ENCODE results near the gene PACSIN1. TPM values are rescaled to one million over a fixed set of nuclear protein-coding genes. Genes with fewer than 3 reads are reported as not detected.

The PACSIN1 gene
- polyA plus RNA-seq, 2 donors: 0.01 to 0.04 TPM

GRCh38 chr6:34562350-34562749 lies 96.5 kb downstream of the PACSIN1 start:
- no peak overlapping the region for H3K4me3 ChIP-seq (ENCODE audit: low read depth in 1 of 2, low read length in 2 of 2)
- 88 to 90% methylated on average over 10 of the region's 10 CpGs for WGBS, 2 donors
- H3K27me3 ChIP-seq (ENCODE audit: control insufficient read depth in 1 of 2, insufficient read depth in 2 of 2, low read length in 2 of 2): no peaks in the 10 kb centered on the region
- H3K9me3 ChIP-seq (ENCODE audit: control insufficient read depth in 2 of 2, insufficient read depth in 1 of 2, low read depth in 1 of 2, low read length in 1 of 2): no peaks in the 10 kb centered on the region
- no peaks in the 10 kb centered on the region for H3K4me1 ChIP-seq (ENCODE audit: control insufficient read depth in 2 of 2, insufficient read depth in 2 of 2, low read length in 1 of 2)
- H3K27ac ChIP-seq (ENCODE audit: low read depth in 2 of 2, low read length in 1 of 2): no peak overlapping the region
- H3K36me3 ChIP-seq (ENCODE audit: control insufficient read depth in 2 of 2, insufficient read depth in 2 of 2, low read length in 1 of 2): no peaks in the 10 kb centered on the region

- Histone ChIP-seq H3K27ac (ENCODE audit: low read depth in 2 of 2, low read length in 1 of 2) (no peak overlapping the region), H3K9me3 (ENCODE audit: control insufficient read depth in 2 of 2, insufficient read depth in 1 of 2, low read depth in 1 of 2, low read length in 1 of 2) (no peaks in the 10 kb centered on the region), H3K36me3 (ENCODE audit: control insufficient read depth in 2 of 2, insufficient read depth in 2 of 2, low read length in 1 of 2) (no peaks in the 10 kb centered on the region), H3K4me1 (ENCODE audit: control insufficient read depth in 2 of 2, insufficient read depth in 2 of 2, low read length in 1 of 2) (no peaks in the 10 kb centered on the region), H3K27me3 (ENCODE audit: control insufficient read depth in 1 of 2, insufficient read depth in 2 of 2, low read length in 2 of 2) (no peaks in the 10 kb centered on the region), H3K4me3 (ENCODE audit: low read depth in 1 of 2, low read length in 2 of 2) (no peak overlapping the region)
- WGBS, 2 donors: 72 to 77% methylated on average over 14 to 15 of the region's 15 CpGs
Measured at GRCh38 chr6:34562861-34563512, 97.1 kb downstream of the PACSIN1 start.

DNA sequence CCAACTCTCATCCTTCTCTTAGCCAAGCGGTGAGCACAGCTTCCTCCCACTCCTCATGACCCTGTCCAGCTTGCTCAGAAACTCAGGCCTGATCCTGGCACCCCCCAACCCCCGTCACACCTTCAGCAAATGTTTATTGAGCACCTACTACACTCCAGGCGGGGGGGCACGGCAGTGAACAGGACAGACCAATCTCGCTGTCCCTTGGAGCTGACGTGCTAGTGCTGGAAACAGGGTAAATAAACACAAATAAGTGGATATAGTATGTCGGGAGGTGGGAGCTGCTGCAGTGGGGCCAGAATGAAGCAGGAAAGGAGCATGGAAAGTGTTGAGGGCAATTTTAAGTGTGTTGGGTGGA lies 97.6 kb downstream of the PACSIN1 start:
- Histone ChIP-seq H3K36me3 (ENCODE audit: control insufficient read depth in 2 of 2, insufficient read depth in 2 of 2, low read length in 1 of 2) (no peaks in the 10 kb centered on the region), H3K9me3 (ENCODE audit: control insufficient read depth in 2 of 2, insufficient read depth in 1 of 2, low read depth in 1 of 2, low read length in 1 of 2) (no peaks in the 10 kb centered on the region), H3K4me3 (ENCODE audit: low read depth in 1 of 2, low read length in 2 of 2) (no peak overlapping the region), H3K27ac (ENCODE audit: low read depth in 2 of 2, low read length in 1 of 2) (no peak overlapping the region), H3K4me1 (ENCODE audit: control insufficient read depth in 2 of 2, insufficient read depth in 2 of 2, low read length in 1 of 2) (no peaks in the 10 kb centered on the region), H3K27me3 (ENCODE audit: control insufficient read depth in 1 of 2, insufficient read depth in 2 of 2, low read length in 2 of 2) (no peaks in the 10 kb centered on the region)
- 69 to 70% methylated on average over 7 of the region's 7 CpGs for WGBS, 2 donors

GRCh38 chr6:34564181-34564580 lies 98.3 kb downstream of the PACSIN1 start:
- Histone ChIP-seq H3K4me3 (ENCODE audit: low read depth in 1 of 2, low read length in 2 of 2) (no peak overlapping the region), H3K4me1 (ENCODE audit: control insufficient read depth in 2 of 2, insufficient read depth in 2 of 2, low read length in 1 of 2) (no peaks in the 10 kb centered on the region), H3K27ac (ENCODE audit: low read depth in 2 of 2, low read length in 1 of 2) (no peak overlapping the region), H3K36me3 (ENCODE audit: control insufficient read depth in 2 of 2, insufficient read depth in 2 of 2, low read length in 1 of 2) (no peaks in the 10 kb centered on the region), H3K27me3 (ENCODE audit: control insufficient read depth in 1 of 2, insufficient read depth in 2 of 2, low read length in 2 of 2) (no peaks in the 10 kb centered on the region), H3K9me3 (ENCODE audit: control insufficient read depth in 2 of 2, insufficient read depth in 1 of 2, low read depth in 1 of 2, low read length in 1 of 2) (no peaks in the 10 kb centered on the region)
- WGBS, 2 donors: 93 to 95% methylated on average over 5 of the region's 5 CpGs

GRCh38 chr6:34565722-34566137 lies 99.9 kb downstream of the PACSIN1 start:
- no peak overlapping the region for H3K4me3 ChIP-seq (ENCODE audit: low read depth in 1 of 2, low read length in 2 of 2)
- no peaks in the 10 kb centered on the region for H3K36me3 ChIP-seq (ENCODE audit: control insufficient read depth in 2 of 2, insufficient read depth in 2 of 2, low read length in 1 of 2)
- H3K4me1 ChIP-seq (ENCODE audit: control insufficient read depth in 2 of 2, insufficient read depth in 2 of 2, low read length in 1 of 2): no peaks in the 10 kb centered on the region
- H3K9me3 ChIP-seq (ENCODE audit: control insufficient read depth in 2 of 2, insufficient read depth in 1 of 2, low read depth in 1 of 2, low read length in 1 of 2): no peaks in the 10 kb centered on the region
- WGBS, 2 donors: 59 to 64% methylated on average over 5 of the region's 5 CpGs
- no peak overlapping the region for H3K27ac ChIP-seq (ENCODE audit: low read depth in 2 of 2, low read length in 1 of 2)
- H3K27me3 ChIP-seq (ENCODE audit: control insufficient read depth in 1 of 2, insufficient read depth in 2 of 2, low read length in 2 of 2): no peaks in the 10 kb centered on the region

DNA sequence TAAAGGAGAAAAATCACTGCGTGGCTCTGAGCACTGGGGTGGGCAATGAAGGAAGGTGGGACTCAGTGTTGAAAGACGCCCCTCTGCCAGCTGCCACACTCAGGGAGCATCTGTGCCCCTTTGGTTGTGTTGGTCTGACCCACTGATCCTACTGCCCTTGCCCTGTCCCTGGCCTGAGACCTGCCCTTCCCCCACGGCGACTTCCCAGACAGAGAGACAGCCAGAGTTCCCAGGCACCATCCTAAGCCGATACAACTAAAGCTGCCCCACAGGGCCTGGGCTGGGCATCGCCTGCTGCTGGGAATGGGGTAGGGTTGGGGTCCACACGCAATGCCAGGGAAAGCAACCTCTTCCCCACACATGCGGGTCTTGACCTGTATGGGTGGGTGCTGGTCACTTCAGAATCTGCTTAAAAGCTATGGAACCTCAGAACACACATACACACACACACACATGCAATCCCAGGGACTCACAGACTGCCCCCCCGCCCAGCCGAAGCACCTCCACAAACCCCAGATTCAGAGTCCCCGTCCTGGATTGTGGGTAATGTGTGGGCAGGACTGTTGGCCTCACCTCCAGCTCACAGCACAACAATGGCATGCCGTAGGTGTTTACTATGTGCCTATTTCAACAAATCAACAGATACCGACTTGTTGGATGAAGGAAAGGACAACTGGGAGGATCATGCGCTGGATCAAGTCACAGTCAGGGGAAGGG lies 101.1 kb downstream of the PACSIN1 start:
- no peaks in the 10 kb centered on the region for H3K27me3 ChIP-seq (ENCODE audit: control insufficient read depth in 1 of 2, insufficient read depth in 2 of 2, low read length in 2 of 2)

GRCh38 chr6:34568341-34569201 lies 102.7 kb downstream of the PACSIN1 start:
- Histone ChIP-seq H3K4me3 (ENCODE audit: low read depth in 1 of 2, low read length in 2 of 2) (no peak overlapping the region), H3K36me3 (ENCODE audit: control insufficient read depth in 2 of 2, insufficient read depth in 2 of 2, low read length in 1 of 2) (no peaks in the 10 kb centered on the region), H3K4me1 (ENCODE audit: control insufficient read depth in 2 of 2, insufficient read depth in 2 of 2, low read length in 1 of 2) (no peaks in the 10 kb centered on the region), H3K27me3 (ENCODE audit: control insufficient read depth in 1 of 2, insufficient read depth in 2 of 2, low read length in 2 of 2) (no peaks in the 10 kb centered on the region), H3K9me3 (ENCODE audit: control insufficient read depth in 2 of 2, insufficient read depth in 1 of 2, low read depth in 1 of 2, low read length in 1 of 2) (no peaks in the 10 kb centered on the region), H3K27ac (ENCODE audit: low read depth in 2 of 2, low read length in 1 of 2) (no peak overlapping the region)
- 51 to 62% methylated on average over 12 of the region's 12 CpGs for WGBS, 2 donors

More for the DNA sequence above, 101.1 kb downstream of the PACSIN1 start:
- no peaks in the 10 kb centered on the region for H3K9me3 ChIP-seq (ENCODE audit: control insufficient read depth in 2 of 2, insufficient read depth in 1 of 2, low read depth in 1 of 2, low read length in 1 of 2)
- H3K36me3 ChIP-seq (ENCODE audit: control insufficient read depth in 2 of 2, insufficient read depth in 2 of 2, low read length in 1 of 2): no peaks in the 10 kb centered on the region
- no peaks in the 10 kb centered on the region for H3K4me1 ChIP-seq (ENCODE audit: control insufficient read depth in 2 of 2, insufficient read depth in 2 of 2, low read length in 1 of 2)
- H3K4me3 ChIP-seq (ENCODE audit: low read depth in 1 of 2, low read length in 2 of 2): no peak overlapping the region
- H3K27ac ChIP-seq (ENCODE audit: low read depth in 2 of 2, low read length in 1 of 2): no peak overlapping the region
- 72 to 78% methylated on average over 14 of the region's 14 CpGs for WGBS, 2 donors

DNA sequence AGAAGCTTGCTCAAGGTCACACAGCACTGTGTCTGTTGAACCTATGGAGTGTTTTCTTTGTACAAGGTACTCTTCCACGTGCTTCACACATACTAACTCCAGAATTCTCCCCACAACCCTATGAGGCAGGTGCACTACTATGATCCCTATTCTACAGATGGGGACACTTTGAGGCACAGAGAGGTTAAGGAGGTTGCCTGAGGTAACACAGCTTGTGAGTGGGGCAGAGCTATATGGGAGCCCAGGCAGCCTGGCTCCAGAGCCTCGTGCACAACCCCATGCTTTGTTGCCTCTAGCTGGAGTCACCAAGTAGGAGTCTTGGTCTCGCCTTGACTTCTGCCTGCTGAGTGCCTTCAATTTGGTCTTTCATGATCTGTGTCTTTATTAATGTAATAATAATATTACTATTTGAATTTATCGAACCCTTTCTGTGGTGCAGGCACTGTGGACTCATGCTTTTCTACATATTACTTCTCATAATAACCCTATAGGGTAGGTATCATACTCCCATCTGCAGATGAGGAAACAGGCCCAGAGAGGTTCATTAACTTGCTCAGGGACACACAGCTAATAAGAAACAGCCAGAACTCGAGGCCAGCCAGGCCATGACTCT lies 103.6 kb downstream of the PACSIN1 start:
- 77 to 78% methylated on average over 5 of the region's 5 CpGs for WGBS, 2 donors
- Histone ChIP-seq H3K27me3 (ENCODE audit: control insufficient read depth in 1 of 2, insufficient read depth in 2 of 2, low read length in 2 of 2) (no peaks in the 10 kb centered on the region), H3K4me3 (ENCODE audit: low read depth in 1 of 2, low read length in 2 of 2) (no peak overlapping the region), H3K36me3 (ENCODE audit: control insufficient read depth in 2 of 2, insufficient read depth in 2 of 2, low read length in 1 of 2) (no peaks in the 10 kb centered on the region), H3K27ac (ENCODE audit: low read depth in 2 of 2, low read length in 1 of 2) (no peak overlapping the region), H3K4me1 (ENCODE audit: control insufficient read depth in 2 of 2, insufficient read depth in 2 of 2, low read length in 1 of 2) (no peaks in the 10 kb centered on the region), H3K9me3 (ENCODE audit: control insufficient read depth in 2 of 2, insufficient read depth in 1 of 2, low read depth in 1 of 2, low read length in 1 of 2) (no peaks in the 10 kb centered on the region)

DNA sequence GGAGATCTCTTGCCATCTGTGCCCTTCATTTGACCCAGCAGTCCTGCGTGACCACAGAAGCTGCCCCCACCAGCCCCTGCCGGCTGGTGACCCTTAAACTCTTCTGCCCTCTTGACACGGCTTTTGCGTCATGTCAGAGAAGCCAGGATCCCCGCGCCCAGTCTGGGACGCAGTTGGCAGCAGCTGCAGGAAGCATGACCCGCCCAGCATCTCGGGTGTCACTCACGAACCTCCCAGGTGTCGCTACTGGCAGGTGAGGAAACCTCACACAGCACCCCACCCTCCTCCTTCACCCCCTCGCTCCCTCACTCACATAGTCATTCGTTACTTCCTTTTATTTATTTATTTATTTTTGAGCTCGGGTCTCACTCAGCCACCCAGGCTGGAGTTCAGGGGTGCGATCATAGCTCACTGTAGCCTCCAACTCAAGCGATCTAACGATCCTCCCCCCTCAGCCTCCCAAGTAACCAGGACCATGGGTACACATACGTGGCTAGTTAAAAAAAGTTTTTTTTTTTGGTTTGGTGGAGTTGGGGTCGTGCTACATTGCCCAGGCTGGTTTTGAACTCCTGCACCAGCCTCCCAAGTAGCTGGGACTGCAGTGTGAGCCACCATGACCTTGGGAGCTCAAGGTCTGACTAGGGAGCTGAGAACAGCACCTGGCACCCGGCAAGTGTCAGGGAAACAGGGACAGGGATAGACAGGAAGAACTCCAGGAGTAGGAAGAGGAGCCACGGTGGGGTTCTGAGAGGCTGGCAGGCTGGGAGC lies 104.4 kb downstream of the PACSIN1 start:
- H3K36me3 ChIP-seq (ENCODE audit: control insufficient read depth in 2 of 2, insufficient read depth in 2 of 2, low read length in 1 of 2): no peaks in the 10 kb centered on the region
- 57 to 66% methylated on average over 21 of the region's 21 CpGs for WGBS, 2 donors
- H3K27ac ChIP-seq (ENCODE audit: low read depth in 2 of 2, low read length in 1 of 2): no peak overlapping the region
- H3K27me3 ChIP-seq (ENCODE audit: control insufficient read depth in 1 of 2, insufficient read depth in 2 of 2, low read length in 2 of 2): no peaks in the 10 kb centered on the region
- H3K4me3 ChIP-seq (ENCODE audit: low read depth in 1 of 2, low read length in 2 of 2): no peak overlapping the region
- H3K9me3 ChIP-seq (ENCODE audit: control insufficient read depth in 2 of 2, insufficient read depth in 1 of 2, low read depth in 1 of 2, low read length in 1 of 2): no peaks in the 10 kb centered on the region
- no peaks in the 10 kb centered on the region for H3K4me1 ChIP-seq (ENCODE audit: control insufficient read depth in 2 of 2, insufficient read depth in 2 of 2, low read length in 1 of 2)
